HCT116 (cell line): ENCODE data around the gene JAG1. TPM values are rescaled to one million over a fixed set of nuclear protein-coding genes. Genes with fewer than 3 reads are reported as not detected.

Experiments
- ATAC-seq: fragments of 200-7000 bp; cut with Tn5 transposase; 2 replicates; pipeline ENCODE4 v1.9.1; 2020; ENCODE audit warnings: mild to moderate bottlenecking, moderate library complexity
- BruUV-seq: library from RNA; stranded (reverse); fragments of 400-500 nt; replicated peaks from 2 replicates; lab custom pipeline; 2021; lab: Mats Ljungman, UMichigan
- CTCF ChIA-PET: fragments of 300-600 bp; sonication (Branson Sonifier 250); formaldehyde crosslinking; loops from one replicate; lab custom pipeline; 2021; ENCODE audit warnings: antibody characterized with exemption; lab: Charles Lee
- POLR2A ChIA-PET: fragments of 300-600, 350-600 bp; sonication (Branson Sonifier 250); formaldehyde crosslinking; loops from one replicate; lab custom pipeline; 2021; ENCODE audit warnings: antibody characterized with exemption; lab: Charles Lee
- RAD21 ChIA-PET, 2 experiments: fragments of 300-600 bp; sonication (Branson Sonifier 250); formaldehyde crosslinking; loops; one replicate each; lab custom pipeline; 2023; ENCODE audit warnings: low total read pairs in 2 of 2; ENCODE audit not compliant: uncharacterized antibody in 2 of 2, unreplicated experiment in 2 of 2, low non-redundant PET in 1 of 2; lab: Charles Lee
- DNase-seq: peaks from one replicate; pipeline ENCODE4 v3.0.0-alpha.2; 2010; ENCODE audit warnings: low read depth, low spot score
- H2AFZ ChIP-seq: fragments of 200-600 bp; shearing (Covaris generic), sonication (generic); 2 replicates; pipeline ENCODE4 v1.6.1; 2017; ENCODE audit warnings: low read depth, mixed run types, mixed read lengths, antibody characterized with exemption, low read length; ENCODE audit not compliant: poor library complexity, severe bottlenecking
- H3K27ac ChIP-seq: 2 replicates; pipeline ENCODE4 v1.5.1; 2012; ENCODE audit warnings: low read depth, low read length
- H3K27me3 ChIP-seq: fragments of 200-600 bp; sonication (generic); 2 replicates; pipeline ENCODE4 v1.6.1; 2016; ENCODE audit warnings: mixed run types, low read length, mixed read lengths; ENCODE audit not compliant: insufficient read depth
- H3K36me3 ChIP-seq, 2 experiments: fragments of 200-500 bp in 1 of 2; fragments of 200-600 bp in 1 of 2; sonication (Bioruptor generic) in 1 of 2; sonication (generic) in 1 of 2; 2 replicates each; pipeline versions ENCODE4 v1.5.1 to v1.6.1; 2014 to 2016; ENCODE audit warnings: low read length in 2 of 2, inconsistent platforms in 1 of 2, mixed read lengths in 1 of 2, mixed run types in 1 of 2; ENCODE audit not compliant: insufficient read depth in 2 of 2, control insufficient read depth in 1 of 2
- H3K4me1 ChIP-seq, 2 experiments: fragments of 200-600 bp in 1 of 2; sonication (generic) in 1 of 2; 2 replicates each; pipeline versions ENCODE4 v1.5.1 to v1.6.1; 2012 to 2017; ENCODE audit warnings: low read length in 2 of 2, inconsistent platforms in 1 of 2, mild to moderate bottlenecking in 1 of 2, mixed read lengths in 1 of 2, mixed run types in 1 of 2, moderate library complexity in 1 of 2; ENCODE audit not compliant: insufficient read depth in 2 of 2, control insufficient read depth in 1 of 2
- H3K4me2 ChIP-seq: fragments of 200-600 bp; sonication (generic); 2 replicates; pipeline ENCODE4 v1.6.1; 2017; ENCODE audit warnings: mixed run types, low read length, mixed read lengths
- H3K4me3 ChIP-seq, 2 experiments: fragments of 200-600 bp in 1 of 2; sonication (generic) in 1 of 2; replicated peaks in 1 of 2; 2 replicates each; pipeline ENCODE4 v1.5.1; 2011 to 2016; ENCODE audit warnings: low read length in 2 of 2, control low read depth in 1 of 2, low read depth in 1 of 2, mild to moderate bottlenecking in 1 of 2, mixed read lengths in 1 of 2, mixed run types in 1 of 2
- H3K79me2 ChIP-seq: fragments of 200-600 bp; sonication (generic); 2 replicates; pipeline ENCODE4 v1.6.1; 2017; ENCODE audit warnings: mild to moderate bottlenecking, mixed run types, low read length, moderate library complexity, mixed read lengths; ENCODE audit not compliant: insufficient read depth
- H3K9ac ChIP-seq: fragments of 200-600 bp; sonication (generic); 2 replicates; pipeline ENCODE4 v1.6.1; 2016; ENCODE audit warnings: low read length, mixed read lengths
- H3K9me2 ChIP-seq: fragments of 200-600 bp; sonication (generic), shearing (Covaris generic); 2 replicates; pipeline ENCODE4 v1.6.1; 2017; ENCODE audit warnings: mixed run types, mild to moderate bottlenecking, moderate library complexity; ENCODE audit not compliant: insufficient read depth
- H3K9me3 ChIP-seq, 2 experiments: fragments of 200-500 bp in 1 of 2; fragments of 200-600 bp in 1 of 2; sonication (Bioruptor generic) in 1 of 2; sonication (generic) in 1 of 2; 2 replicates each; pipeline ENCODE4 v1.6.1; 2014 to 2017; ENCODE audit warnings: low read length in 2 of 2, mixed read lengths in 2 of 2, inconsistent platforms in 1 of 2, low read depth in 1 of 2, mild to moderate bottlenecking in 1 of 2, mixed run types in 1 of 2, moderate library complexity in 1 of 2; ENCODE audit not compliant: control insufficient read depth in 1 of 2, insufficient read depth in 1 of 2
- H4K20me1 ChIP-seq: fragments of 200-600 bp; sonication (generic), shearing (Covaris generic); 2 replicates; pipeline ENCODE4 v1.6.1; 2017; ENCODE audit warnings: mixed run types, mild to moderate bottlenecking, moderate library complexity; ENCODE audit not compliant: insufficient read depth
- CEBPB ChIP-seq: IDR thresholded peaks from 2 replicates; pipeline ENCODE4 v1.6.1; 2012; ENCODE audit warnings: low read depth
- EGR1 ChIP-seq: IDR thresholded peaks from 2 replicates; pipeline ENCODE4 v1.6.1; 2012; ENCODE audit warnings: low read depth
- ELF1 ChIP-seq: IDR thresholded peaks from 2 replicates; pipeline ENCODE4 v1.6.1; 2012; ENCODE audit warnings: low read depth, borderline replicate concordance
- EZH2 ChIP-seq: fragments of 200-600 bp; sonication (generic); IDR thresholded peaks from 2 replicates; pipeline ENCODE4 v1.6.1; 2017; ENCODE audit warnings: antibody characterized with exemption, mixed run types
- EZH2phosphoT487 ChIP-seq: fragments of 200-600 bp; IDR thresholded peaks from 2 replicates; pipeline ENCODE4 v1.6.1; 2018; ENCODE audit warnings: antibody characterized with exemption, borderline replicate concordance
- FOSL1 ChIP-seq: IDR thresholded peaks from 2 replicates; pipeline ENCODE4 v1.6.1; 2012; ENCODE audit warnings: low read depth
- JUND ChIP-seq: IDR thresholded peaks from 2 replicates; pipeline ENCODE4 v1.6.1; 2012
- POLR2A ChIP-seq: IDR thresholded peaks from 2 replicates; pipeline ENCODE4 v1.7.0; 2011; ENCODE audit warnings: borderline replicate concordance; ENCODE audit not compliant: insufficient read depth, insufficient read length; ENCODE audit errors: extremely low read depth
- POLR2AphosphoS5 ChIP-seq: IDR thresholded peaks from 2 replicates; pipeline ENCODE4 v1.6.1; 2011; ENCODE audit warnings: mild to moderate bottlenecking, low read depth, low read length, moderate library complexity
- RAD21 ChIP-seq: IDR thresholded peaks from 2 replicates; pipeline ENCODE4 v1.6.1; 2012; ENCODE audit warnings: low read depth, mild to moderate bottlenecking
- SIN3A ChIP-seq: IDR thresholded peaks from 2 replicates; pipeline ENCODE4 v1.6.1; 2012; ENCODE audit warnings: low read depth
- SRF ChIP-seq: IDR thresholded peaks from 2 replicates; pipeline ENCODE4 v1.6.1; 2012; ENCODE audit warnings: low read depth
- TCF7L2 ChIP-seq: IDR thresholded peaks from 2 replicates; pipeline ENCODE4 v1.7.0; 2011; ENCODE audit warnings: borderline replicate concordance, inconsistent platforms; ENCODE audit not compliant: insufficient read depth, insufficient read length; ENCODE audit errors: extremely low read depth
- YY1 ChIP-seq: IDR thresholded peaks from 2 replicates; pipeline ENCODE4 v1.6.1; 2011; ENCODE audit warnings: low read length, low read depth, moderate library complexity, mild to moderate bottlenecking; ENCODE audit not compliant: insufficient replicate concordance; ENCODE audit errors: extremely low read depth
- ZFX ChIP-seq: fragments of 450-650 bp; IDR thresholded peaks from 2 replicates; pipeline ENCODE4 v1.6.1; 2017
- ZNF274 ChIP-seq: fragments of 200-500 bp; sonication (Bioruptor generic); IDR thresholded peaks from 2 replicates; pipeline ENCODE4 v1.6.1; 2014; ENCODE audit warnings: mild to moderate bottlenecking, low read depth, low read length, inconsistent platforms
- intact Hi-C: fragments of 100-400 bp; cut with micrococcal nuclease; formaldehyde crosslinking; loops from 2 replicates; pipeline ENCODE4 v1.10.0; 2022
- total RNA-seq: library from RNA; stranded (reverse); gene quantifications from one replicate; pipeline ENCODE4 v1.2.1, GENCODE V29; 2021; ENCODE audit not compliant: unreplicated experiment
- TF ChIP-seq, protein P1 (sequence below): IDR thresholded peaks from 2 replicates; pipeline ENCODE4 v1.6.1; 2012

The JAG1 gene
- total RNA-seq, 1 experiment from 2014 or later, result 31.9 TPM

- ATAC-seq (no peak), DNase-seq (no peak)
- Histone ChIP-seq H3K9ac (no peak overlapping the region), H4K20me1 (no peaks in the 10 kb centered on the region), H3K4me3 (no peak overlapping the region), H2AFZ (no peak overlapping the region), H3K27me3 (no peaks in the 10 kb centered on the region), H3K4me1 (peaks cover 11 to 26% of the 10 kb centered on the region in 2 experiments; a peak in 3 of 4 replicates), H3K27ac (no peak overlapping the region), H3K4me2 (no peak overlapping the region), H3K36me3 (no peaks in the 10 kb centered on the region), H3K9me3 (no peaks in the 10 kb centered on the region), H3K79me2 (no peaks in the 10 kb centered on the region), H3K9me2 (no peaks in the 10 kb centered on the region)
- RAD21 ChIA-PET, result no interaction called here
- BruUV-seq, result no TSS peak
- TF ChIP-seq SIN3A (no peak), CEBPB (no peak), POLR2AphosphoS5 (no peak), POLR2A (no peak), ZNF274 (no peak), ELF1 (no peak), SRF (no peak), YY1 (no peak), EZH2phosphoT487 (no peak), ZFX (no peak), JUND (no peak)
- POLR2A ChIA-PET, result no interaction called here
- intact Hi-C loops, result no loop called here
- CTCF ChIA-PET, result no interaction called here
These were observed 33.3 kb upstream of the JAG1 start for GRCh38 chr20:10707068-10707467.

DNA sequence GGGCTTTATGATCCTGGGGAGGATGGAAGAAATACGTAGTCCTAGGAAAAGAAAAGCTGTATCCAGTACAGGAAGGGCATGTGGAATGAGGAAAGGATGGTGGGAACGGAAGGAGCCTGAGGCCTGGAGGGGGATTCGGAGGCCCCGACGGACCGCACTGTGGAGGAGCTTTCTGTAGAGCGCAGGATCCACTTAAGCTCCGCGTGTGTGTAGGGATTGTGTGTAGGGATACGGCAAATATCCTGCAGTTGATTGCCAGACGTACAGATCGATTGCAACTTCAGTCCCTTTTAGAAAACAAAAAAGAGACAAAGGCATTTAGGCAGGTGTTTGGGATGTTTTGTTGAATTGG is 32.6 kb upstream of the JAG1 start:
- intact Hi-C loops, result no loop called here
- DNase-seq (no peak), ATAC-seq (no peak)
- Histone ChIP-seq H3K36me3 (no peaks in the 10 kb centered on the region), H3K9me3 (no peaks in the 10 kb centered on the region), H3K9me2 (no peaks in the 10 kb centered on the region), H3K9ac (peak overlapping the region; percentile 41), H3K79me2 (no peaks in the 10 kb centered on the region), H3K27ac (no peak overlapping the region), H3K4me3 (peak overlapping the region in 1 of 2 experiments; percentile 43; a peak in 1 of 4 replicates), H3K27me3 (no peaks in the 10 kb centered on the region), H3K4me2 (peak overlapping the region; percentile 72), H2AFZ (peak overlapping the region; percentile 86), H4K20me1 (no peaks in the 10 kb centered on the region), H3K4me1 (peaks cover 11 to 26% of the 10 kb centered on the region in 2 experiments; a peak in 3 of 4 replicates)
- no peak for TF ChIP-seq EZH2phosphoT487
- TF ChIP-seq EGR1, result no peak
- no peak for TF ChIP-seq POLR2A
- TF ChIP-seq ELF1, result no peak
- no peak for TF ChIP-seq TCF7L2
- no peak for TF ChIP-seq EZH2
- no peak for TF ChIP-seq FOSL1
- TF ChIP-seq ZFX, result no peak
- no peak for TF ChIP-seq RAD21
- TF ChIP-seq SIN3A, result no peak
- no peak for TF ChIP-seq POLR2AphosphoS5
- TF ChIP-seq, protein P1, sequence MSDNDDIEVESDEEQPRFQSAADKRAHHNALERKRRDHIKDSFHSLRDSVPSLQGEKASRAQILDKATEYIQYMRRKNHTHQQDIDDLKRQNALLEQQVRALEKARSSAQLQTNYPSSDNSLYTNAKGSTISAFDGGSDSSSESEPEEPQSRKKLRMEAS, result no peak
- TF ChIP-seq YY1, result no peak
- TF ChIP-seq ZNF274, result no peak
- no TSS peak for BruUV-seq
- ChIA-PET POLR2A (no interaction called here), CTCF (no interaction called here), RAD21 (no interaction called here)
